Astrocyte of the hippocampus (primary cell): ENCODE results near the gene CST8.

Experiments
- DNase-seq: peaks from one replicate; pipeline ENCODE4 v3.0.0; 2011; ENCODE audit warnings: low read depth, low spot score

Gene CST8

DNA sequence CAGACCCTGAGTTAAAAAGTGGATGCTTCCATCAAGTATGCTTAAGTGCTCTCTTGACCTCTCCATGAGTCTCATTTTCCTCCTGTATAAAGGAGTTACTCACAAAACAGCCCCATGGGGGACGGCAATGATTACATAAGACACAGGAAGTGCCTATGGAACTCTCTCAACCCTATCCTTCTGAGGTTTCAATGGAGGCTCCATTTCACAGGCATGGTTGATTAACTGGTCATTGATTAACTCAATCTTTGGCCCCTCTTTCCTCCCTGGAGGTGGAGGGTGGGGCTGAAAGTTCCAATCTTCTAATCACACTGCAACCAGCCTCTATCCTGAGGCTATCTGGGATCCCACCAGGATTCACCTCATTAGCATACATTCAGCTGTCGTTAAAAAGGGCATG, 29.3 kb downstream of the CST8 start:
- DNase-seq = no peak

DNA sequence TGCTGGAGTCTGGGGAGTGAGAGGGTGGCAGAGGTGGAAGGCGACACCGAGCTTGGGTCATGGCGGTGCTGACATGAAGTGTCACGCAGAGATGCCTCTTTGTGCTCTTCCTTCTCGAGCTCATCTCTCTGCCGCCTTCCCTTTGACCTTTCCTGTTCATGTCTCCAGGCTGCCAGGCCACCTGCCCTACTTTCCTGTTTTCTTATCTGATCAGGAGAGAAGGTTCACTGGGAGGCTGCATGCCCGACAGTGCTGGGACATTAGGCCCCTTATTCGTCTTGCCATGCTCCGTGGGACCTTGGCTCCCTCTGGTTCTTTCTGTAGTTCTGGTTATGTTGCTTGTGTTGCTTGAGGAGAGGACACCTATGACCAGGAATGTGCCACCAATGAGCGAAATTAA, 33.2 kb downstream of the CST8 start:
- DNase-seq = no peak

GRCh38 chr20:23526850-23527249, 35.9 kb downstream of the CST8 start:
- DNase-seq = no peak

DNA sequence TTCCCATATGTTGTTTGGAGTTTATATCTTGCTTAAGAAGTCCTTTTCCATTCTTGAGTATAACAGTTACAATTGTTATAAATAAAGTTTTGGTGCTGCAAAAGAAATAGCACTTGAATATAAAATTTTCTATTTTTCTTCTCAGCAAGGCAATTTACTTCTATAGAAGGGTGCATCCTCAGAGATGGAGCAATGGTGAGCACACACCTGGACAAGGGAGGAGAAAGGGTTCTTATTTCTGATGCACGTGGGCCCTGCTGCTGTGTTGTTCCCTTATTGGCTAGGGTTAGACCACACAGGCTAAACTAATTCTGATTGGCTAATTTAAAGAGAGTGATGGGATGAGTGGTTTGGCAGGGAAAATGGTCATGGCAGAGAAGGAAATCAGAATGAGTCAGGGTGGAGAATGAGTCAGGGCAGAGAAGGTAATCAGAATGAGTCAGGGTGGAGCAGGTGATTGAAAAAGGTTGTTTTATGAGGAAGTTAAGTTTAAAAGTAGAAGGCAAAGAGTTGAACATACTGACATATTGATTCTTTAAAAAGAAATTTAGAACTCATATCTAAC, 38.0 kb downstream of the CST8 start:
- DNase-seq = no peak

GRCh38 chr20:23530937-23531567, 40.1 kb downstream of the CST8 start:
- no peak for DNase-seq

- no peak for DNase-seq
Observed at GRCh38 chr20:23532533-23532932, 41.6 kb downstream of the CST8 start.

DNA sequence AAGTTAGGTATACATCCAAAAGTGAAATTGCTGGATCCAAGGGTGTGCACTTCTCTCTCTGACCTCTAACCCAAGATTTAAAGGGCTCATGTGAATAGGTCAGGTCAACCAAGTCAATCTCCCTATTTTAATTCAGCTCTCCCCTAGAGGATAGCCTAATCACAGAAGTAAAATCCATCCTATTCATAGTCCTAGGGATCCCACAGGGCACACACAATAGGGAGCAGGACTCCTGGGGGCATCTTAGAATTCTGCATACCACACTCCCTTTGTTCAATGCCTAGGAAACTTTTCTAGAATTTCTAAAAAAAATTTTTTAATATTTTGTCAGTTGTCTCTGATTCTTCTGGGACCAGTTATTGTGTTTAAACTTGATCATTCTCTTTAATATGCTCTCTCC, 42.2 kb downstream of the CST8 start:
- DNase-seq = no peak

- no peak for DNase-seq
Observed at GRCh38 chr20:23534801-23535593, 44.1 kb downstream of the CST8 start.

DNA sequence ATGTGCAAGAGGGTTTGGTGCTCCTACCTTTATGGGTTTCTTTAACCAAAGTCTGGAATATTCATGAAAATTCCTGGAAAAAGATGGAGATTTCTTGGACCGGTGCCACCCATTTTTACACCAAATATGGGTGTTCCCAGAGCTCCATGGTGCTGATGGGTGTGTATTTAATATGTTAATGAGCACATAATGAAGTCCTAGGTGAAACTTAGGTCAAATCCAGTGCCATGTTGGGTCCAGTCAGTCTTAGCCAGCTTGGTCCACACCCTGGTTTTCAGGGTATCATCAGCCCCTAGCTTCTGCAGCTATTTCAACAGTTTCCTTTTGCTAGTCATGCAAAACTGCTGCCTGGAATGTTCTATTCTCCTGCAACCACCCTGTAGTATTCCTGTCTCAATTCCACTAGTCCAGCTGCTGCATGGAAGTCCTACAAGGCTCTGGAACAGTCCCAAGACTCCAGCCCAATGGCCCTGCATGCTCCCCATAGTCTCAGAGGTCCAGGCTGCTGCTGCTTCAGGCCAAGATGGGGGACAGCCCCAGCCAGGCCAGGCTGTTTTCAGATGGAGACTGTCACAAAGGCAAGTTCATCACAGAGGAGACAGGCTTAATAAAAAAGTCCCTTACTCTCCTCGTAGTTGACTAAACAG, 45.5 kb downstream of the CST8 start:
- no peak for DNase-seq

GRCh38 chr20:23537030-23537429, 46.1 kb downstream of the CST8 start:
- no peak for DNase-seq

- DNase-seq = no peak
Observed at GRCh38 chr20:23540624-23541023, 49.7 kb downstream of the CST8 start.

DNA sequence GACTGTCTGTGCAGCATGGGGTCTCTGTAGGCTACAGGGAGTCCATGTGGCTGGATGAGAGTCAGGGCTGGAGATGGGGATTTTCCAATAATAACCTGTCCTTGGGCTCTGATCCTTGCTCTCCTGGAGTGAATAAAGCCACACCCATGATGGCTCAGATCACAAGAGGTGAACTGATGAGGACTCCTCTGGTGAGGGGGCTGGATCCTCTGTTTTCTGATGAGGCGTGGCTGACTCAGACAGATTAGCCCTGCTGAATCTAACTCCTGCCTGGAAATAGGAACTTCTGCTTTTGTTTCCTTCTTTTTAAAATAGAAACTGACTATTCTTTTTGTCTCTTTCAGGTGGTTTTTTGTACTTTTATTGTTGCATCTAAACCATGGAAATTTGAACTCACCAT, 50.4 kb downstream of the CST8 start:
- no peak for DNase-seq

- no peak for DNase-seq
Observed at GRCh38 chr20:23541776-23542175, 50.9 kb downstream of the CST8 start.

GRCh38 chr20:23542801-23543200, 51.9 kb downstream of the CST8 start:
- no peak for DNase-seq

DNA sequence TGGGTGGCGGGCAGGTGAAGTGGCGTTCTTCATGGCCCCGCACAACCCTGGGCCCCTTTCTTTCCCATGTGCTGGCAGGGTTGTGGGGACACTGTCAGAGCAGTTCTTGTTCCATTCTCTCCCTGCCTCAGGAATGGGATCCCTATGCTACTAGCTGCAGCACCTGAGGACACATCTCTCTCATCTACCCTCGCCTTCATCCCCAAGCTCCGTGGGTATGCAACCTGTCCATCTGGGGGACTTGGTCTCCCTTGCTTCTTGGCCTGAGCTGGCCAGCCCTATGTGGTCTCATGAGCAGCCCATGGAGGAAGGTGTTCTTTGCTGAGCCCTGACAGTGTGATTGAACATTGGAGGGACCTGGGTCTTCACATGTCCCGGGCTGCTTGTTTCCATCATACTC, 53.2 kb downstream of the CST8 start:
- no peak for DNase-seq
